Activated naive CD4-positive, alpha-beta T cell treated with anti-CD3 and anti-CD28 coated beads, Interleukin-2, amount 50 U/mL, for 24 hours (primary cell): ENCODE results near the gene ELFN1.

ENCODE experiments used
- H3K27ac Mint-ChIP-seq: one replicate; pipeline ENCODE4 v1.8.0; 2021; ENCODE audit warnings: mild to moderate bottlenecking, mixed read lengths
- H3K27me3 Mint-ChIP-seq: one replicate; pipeline ENCODE4 v1.8.0; 2021; ENCODE audit warnings: mixed read lengths
- H3K36me3 Mint-ChIP-seq: one replicate; pipeline ENCODE4 v1.8.0; 2021; ENCODE audit warnings: mixed read lengths
- H3K4me1 Mint-ChIP-seq: one replicate; pipeline ENCODE4 v1.8.0; 2021; ENCODE audit warnings: mixed read lengths
- H3K4me3 Mint-ChIP-seq: one replicate; pipeline ENCODE4 v1.8.0; 2021; ENCODE audit warnings: mild to moderate bottlenecking, mixed read lengths
- H3K9me3 Mint-ChIP-seq: one replicate; pipeline ENCODE4 v1.8.0; 2021; ENCODE audit warnings: mixed read lengths

Gene ELFN1

GRCh38 chr7:1725766-1726630 lies 55.9 kb downstream of the ELFN1 start:
- Mint-ChIP-seq H3K27ac (no peak overlapping the region), H3K36me3 (no peaks in the 10 kb centered on the region), H3K4me1 (no peaks in the 10 kb centered on the region), H3K27me3 (peaks cover 5% of the 10 kb centered on the region), H3K4me3 (no peak overlapping the region), H3K9me3 (no peaks in the 10 kb centered on the region)

GRCh38 chr7:1727079-1727478 lies 57.0 kb downstream of the ELFN1 start:
- Mint-ChIP-seq H3K27me3 (peaks cover 5% of the 10 kb centered on the region), H3K27ac (no peak overlapping the region), H3K4me3 (no peak overlapping the region), H3K4me1 (no peaks in the 10 kb centered on the region), H3K36me3 (no peaks in the 10 kb centered on the region), H3K9me3 (no peaks in the 10 kb centered on the region)

GRCh38 chr7:1727812-1728570 lies 57.9 kb downstream of the ELFN1 start:
- H3K36me3 Mint-ChIP-seq, result no peaks in the 10 kb centered on the region
- H3K4me1 Mint-ChIP-seq, result no peaks in the 10 kb centered on the region
- no peak overlapping the region for H3K4me3 Mint-ChIP-seq
- H3K27me3 Mint-ChIP-seq, result peaks cover 5% of the 10 kb centered on the region
- H3K27ac Mint-ChIP-seq, result no peak overlapping the region
- H3K9me3 Mint-ChIP-seq, result no peaks in the 10 kb centered on the region

- Mint-ChIP-seq H3K36me3 (no peaks in the 10 kb centered on the region), H3K27ac (no peak overlapping the region), H3K4me3 (no peak overlapping the region), H3K4me1 (no peaks in the 10 kb centered on the region), H3K9me3 (no peaks in the 10 kb centered on the region), H3K27me3 (peaks cover 5% of the 10 kb centered on the region)
These were observed 59.1 kb downstream of the ELFN1 start for GRCh38 chr7:1729183-1729582.

GRCh38 chr7:1729773-1730172 lies 59.7 kb downstream of the ELFN1 start:
- Mint-ChIP-seq H3K27me3 (peaks cover 5% of the 10 kb centered on the region), H3K4me1 (no peaks in the 10 kb centered on the region), H3K9me3 (no peaks in the 10 kb centered on the region), H3K36me3 (no peaks in the 10 kb centered on the region), H3K27ac (no peak overlapping the region), H3K4me3 (no peak overlapping the region)

- Mint-ChIP-seq H3K27me3 (peaks cover 2% of the 10 kb centered on the region), H3K36me3 (no peaks in the 10 kb centered on the region), H3K4me3 (no peak overlapping the region), H3K27ac (no peak overlapping the region), H3K4me1 (no peaks in the 10 kb centered on the region), H3K9me3 (no peaks in the 10 kb centered on the region)
These were observed 62.0 kb downstream of the ELFN1 start for GRCh38 chr7:1732072-1732471.

- H3K4me1 Mint-ChIP-seq, result no peaks in the 10 kb centered on the region
- no peaks in the 10 kb centered on the region for H3K9me3 Mint-ChIP-seq
- H3K4me3 Mint-ChIP-seq, result no peak overlapping the region
- H3K36me3 Mint-ChIP-seq, result no peaks in the 10 kb centered on the region
- no peaks in the 10 kb centered on the region for H3K27me3 Mint-ChIP-seq
- H3K27ac Mint-ChIP-seq, result no peak overlapping the region
These were observed 62.6 kb downstream of the ELFN1 start for GRCh38 chr7:1732645-1733044.

- Mint-ChIP-seq H3K27ac (no peak overlapping the region), H3K4me3 (no peak overlapping the region), H3K27me3 (no peaks in the 10 kb centered on the region), H3K9me3 (no peaks in the 10 kb centered on the region), H3K4me1 (peaks cover 4% of the 10 kb centered on the region), H3K36me3 (no peaks in the 10 kb centered on the region)
These were observed 63.3 kb downstream of the ELFN1 start for GRCh38 chr7:1733206-1733907.

- H3K27me3 Mint-ChIP-seq, result no peaks in the 10 kb centered on the region
- H3K4me3 Mint-ChIP-seq, result no peak overlapping the region
- no peaks in the 10 kb centered on the region for H3K9me3 Mint-ChIP-seq
- peaks cover 10% of the 10 kb centered on the region for H3K4me1 Mint-ChIP-seq
- no peaks in the 10 kb centered on the region for H3K36me3 Mint-ChIP-seq
- no peak overlapping the region for H3K27ac Mint-ChIP-seq
These were observed 64.0 kb downstream of the ELFN1 start for GRCh38 chr7:1733908-1734730.

- H3K9me3 Mint-ChIP-seq, result no peaks in the 10 kb centered on the region
- H3K27ac Mint-ChIP-seq, result no peak overlapping the region
- no peak overlapping the region for H3K4me3 Mint-ChIP-seq
- no peaks in the 10 kb centered on the region for H3K27me3 Mint-ChIP-seq
- H3K36me3 Mint-ChIP-seq, result no peaks in the 10 kb centered on the region
- H3K4me1 Mint-ChIP-seq, result peaks cover 10% of the 10 kb centered on the region
These were observed 65.2 kb downstream of the ELFN1 start for GRCh38 chr7:1735262-1735661.

- no peaks in the 10 kb centered on the region for H3K9me3 Mint-ChIP-seq
- no peaks in the 10 kb centered on the region for H3K36me3 Mint-ChIP-seq
- H3K27ac Mint-ChIP-seq, result no peak overlapping the region
- H3K4me1 Mint-ChIP-seq, result peaks cover 10% of the 10 kb centered on the region
- no peak overlapping the region for H3K4me3 Mint-ChIP-seq
- no peaks in the 10 kb centered on the region for H3K27me3 Mint-ChIP-seq
These were observed 65.9 kb downstream of the ELFN1 start for GRCh38 chr7:1735806-1736483.

GRCh38 chr7:1736484-1736817 lies 66.4 kb downstream of the ELFN1 start:
- no peaks in the 10 kb centered on the region for H3K27me3 Mint-ChIP-seq
- no peaks in the 10 kb centered on the region for H3K36me3 Mint-ChIP-seq
- H3K4me3 Mint-ChIP-seq, result no peak overlapping the region
- no peak overlapping the region for H3K27ac Mint-ChIP-seq
- no peaks in the 10 kb centered on the region for H3K9me3 Mint-ChIP-seq
- peaks cover 12% of the 10 kb centered on the region for H3K4me1 Mint-ChIP-seq

GRCh38 chr7:1736830-1737229 lies 66.8 kb downstream of the ELFN1 start:
- H3K4me1 Mint-ChIP-seq, result peaks cover 16% of the 10 kb centered on the region

GRCh38 chr7:1737523-1737922 lies 67.4 kb downstream of the ELFN1 start:
- Mint-ChIP-seq H3K27ac (no peak overlapping the region), H3K9me3 (no peaks in the 10 kb centered on the region), H3K27me3 (no peaks in the 10 kb centered on the region), H3K4me3 (no peak overlapping the region), H3K36me3 (no peaks in the 10 kb centered on the region), H3K4me1 (peaks cover 16% of the 10 kb centered on the region)

More at GRCh38 chr7:1736830-1737229, 66.8 kb downstream of the ELFN1 start:
- no peaks in the 10 kb centered on the region for H3K27me3 Mint-ChIP-seq
- H3K36me3 Mint-ChIP-seq, result no peaks in the 10 kb centered on the region
- H3K27ac Mint-ChIP-seq, result no peak overlapping the region
- H3K9me3 Mint-ChIP-seq, result no peaks in the 10 kb centered on the region
- no peak overlapping the region for H3K4me3 Mint-ChIP-seq

- Mint-ChIP-seq H3K4me1 (peaks cover 20% of the 10 kb centered on the region), H3K27me3 (no peaks in the 10 kb centered on the region), H3K27ac (no peak overlapping the region), H3K9me3 (no peaks in the 10 kb centered on the region), H3K36me3 (no peaks in the 10 kb centered on the region), H3K4me3 (no peak overlapping the region)
These were observed 67.9 kb downstream of the ELFN1 start for GRCh38 chr7:1737956-1738355.
